Activated CD4-positive, alpha-beta T cell treated with anti-CD3 and anti-CD28 coated beads, Interleukin-2, Interleukin-4, amounts not matched to agents 100 ng/mL and 50 ng/mL, durations not matched to agents 16 hours and 8 hours (primary cell): ENCODE measurements around the gene PHF23.

Source experiments
- DNase-seq: peaks from one replicate; pipeline ENCODE4 v3.0.0-alpha.2; 2020; ENCODE audit warnings: low spot score

The PHF23 gene

DNA sequence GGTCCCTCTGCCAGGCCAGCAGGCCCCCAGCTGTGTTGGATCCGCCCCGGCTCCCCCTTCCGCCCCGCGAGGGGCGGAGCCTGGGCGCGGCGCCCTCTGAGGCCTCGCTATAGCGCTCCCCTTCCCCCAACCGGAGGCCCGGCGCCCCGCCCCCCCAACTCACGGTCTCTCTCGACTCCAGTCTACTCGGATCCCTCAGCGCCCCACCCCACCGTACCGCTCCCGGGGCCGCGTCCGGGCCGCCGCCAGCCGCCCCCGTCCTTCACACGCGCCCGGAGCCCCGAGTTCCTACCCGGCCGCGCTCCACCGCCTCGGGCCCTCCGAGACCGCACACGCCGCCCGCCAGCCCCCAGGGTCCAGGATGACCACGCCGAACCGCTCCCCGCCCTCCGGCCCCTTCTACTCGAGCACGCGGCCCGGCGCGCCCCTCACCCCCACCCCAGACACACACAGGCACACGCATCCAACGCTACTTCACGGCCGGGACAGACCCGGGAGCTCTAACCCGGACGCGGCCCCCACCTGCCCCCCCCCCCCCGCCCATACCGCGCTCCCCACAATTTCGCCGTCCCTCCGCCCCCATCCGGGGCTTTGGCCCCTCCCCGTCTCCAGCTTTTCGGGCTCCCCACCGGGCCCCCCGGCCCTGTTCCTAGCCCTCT lies 1.4 kb downstream of the PHF23 start:
- DNase-seq: peak; percentile 85

GRCh38 chr17:7237266-7237760 lies 1.9 kb downstream of the PHF23 start:
- DNase-seq: no peak

- DNase-seq: no peak
Observed at GRCh38 chr17:7236808-7237207, 2.4 kb downstream of the PHF23 start.

GRCh38 chr17:7235693-7236665 lies 3.3 kb downstream of the PHF23 start:
- no peak for DNase-seq

GRCh38 chr17:7234083-7234951 lies 4.9 kb downstream of the PHF23 start, which contains the start of gene DVL2:
Gene DVL2, minus strand, starts transcription at chr17:7234517. Its CDS starts 255 bp downstream, at chr17:7234262.
- peak; percentile 96 for DNase-seq

DNA sequence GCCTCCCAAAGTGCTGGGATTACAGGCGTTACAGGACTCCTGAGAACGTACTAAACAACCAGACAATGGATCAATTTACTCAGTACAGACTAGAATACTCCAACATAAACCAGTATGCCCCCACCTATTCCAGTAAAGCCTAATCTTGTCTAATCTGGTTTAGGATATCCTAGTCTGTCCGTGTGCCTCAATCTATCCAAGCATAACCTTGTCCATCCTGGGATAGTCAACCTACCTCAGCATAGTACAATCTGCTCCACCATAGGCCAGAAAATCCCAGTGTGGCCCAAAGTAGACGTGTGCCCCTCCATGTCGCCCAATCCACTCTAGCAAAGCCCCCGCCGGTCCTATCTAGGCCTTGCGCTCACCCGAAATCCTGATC lies 5.6 kb downstream of the PHF23 start:
- DNase-seq: no peak

DNA sequence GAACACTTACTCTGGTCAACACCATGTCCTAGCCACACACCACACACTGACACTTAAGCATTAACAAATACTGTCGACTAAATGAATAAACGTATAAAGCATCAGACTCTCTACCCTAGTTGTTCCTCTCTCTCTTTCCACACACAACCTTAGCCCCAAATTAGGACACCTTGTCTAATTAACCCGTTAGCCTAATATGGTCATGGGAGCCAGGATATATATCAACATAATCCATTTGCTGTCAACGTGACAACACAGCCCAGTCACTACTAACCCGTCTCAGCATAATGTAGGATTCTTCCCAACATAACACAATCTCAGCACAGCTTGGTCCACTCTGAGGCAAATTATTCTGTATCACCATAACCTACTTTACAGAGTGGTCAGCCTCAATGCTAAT lies 7.1 kb downstream of the PHF23 start:
- DNase-seq: no peak

DNA sequence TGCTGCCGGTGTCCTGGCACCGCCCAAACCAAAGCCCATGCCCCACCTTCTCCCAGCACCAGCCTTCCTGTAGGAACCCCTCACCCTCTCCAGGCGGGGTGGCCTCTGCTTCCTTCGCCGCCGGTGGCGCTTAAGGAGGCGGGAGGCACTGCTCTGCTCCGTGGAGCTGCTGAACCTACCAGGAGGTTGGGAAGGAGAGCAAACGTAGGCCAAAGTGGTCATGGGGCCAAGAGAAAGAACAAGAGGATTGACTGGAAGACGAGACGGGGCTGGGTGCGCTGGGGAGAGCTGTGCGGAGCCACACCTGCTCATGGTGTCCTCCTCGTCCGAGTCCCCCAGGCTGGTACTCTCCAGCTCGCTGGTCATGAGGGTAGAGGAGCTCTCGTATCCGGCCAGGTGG lies 9.8 kb downstream of the PHF23 start:
- no peak for DNase-seq

- no peak for DNase-seq
Observed at GRCh38 chr17:7228920-7229319, 10.3 kb downstream of the PHF23 start.

DNA sequence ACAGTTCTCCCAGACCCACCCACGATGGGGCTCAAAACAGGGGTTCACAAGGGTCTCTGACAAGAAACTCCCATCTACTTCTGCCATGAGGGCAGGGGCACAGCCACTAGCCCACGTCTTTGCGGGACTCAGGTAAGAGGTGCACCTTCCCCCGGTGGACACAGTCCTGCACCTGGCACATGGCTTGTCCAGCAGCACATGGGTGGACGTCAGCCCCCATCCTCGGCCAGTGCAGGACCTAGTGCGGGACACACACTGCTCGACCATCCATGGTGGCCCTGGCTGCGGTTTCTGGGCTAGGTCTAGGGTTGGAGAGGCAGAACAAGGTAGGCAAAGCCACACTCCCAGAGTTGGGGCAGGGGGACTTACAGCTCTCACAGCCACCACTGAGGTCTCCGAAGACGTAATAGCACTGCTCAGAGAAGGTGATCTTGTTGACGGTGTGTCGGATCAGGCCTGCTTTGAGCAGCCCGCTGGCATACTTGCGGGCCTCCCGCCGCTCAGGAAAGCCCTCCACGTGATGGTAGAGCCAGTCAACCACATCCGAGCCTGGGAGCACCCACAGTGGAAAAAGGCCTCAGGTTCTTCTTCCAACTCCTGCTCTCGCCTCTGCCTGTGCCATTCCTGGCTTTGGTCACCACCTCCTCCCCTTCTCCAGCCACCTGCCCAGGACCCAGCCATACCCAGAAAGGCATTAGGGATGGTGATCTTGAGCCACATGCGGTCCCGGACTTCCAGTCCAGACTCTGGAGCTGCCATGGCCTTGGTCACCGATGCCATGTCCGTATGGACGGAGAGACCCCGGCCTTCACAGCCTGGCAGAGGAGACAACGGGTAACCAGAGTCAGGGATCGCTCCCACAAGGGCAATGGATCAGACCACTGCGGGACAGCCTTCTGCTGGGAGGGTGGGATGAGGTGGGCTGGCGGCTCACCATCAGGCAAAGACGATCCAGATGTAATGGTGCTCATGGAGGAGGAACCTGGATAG lies 12.2 kb downstream of the PHF23 start:
- DNase-seq: no peak

DNA sequence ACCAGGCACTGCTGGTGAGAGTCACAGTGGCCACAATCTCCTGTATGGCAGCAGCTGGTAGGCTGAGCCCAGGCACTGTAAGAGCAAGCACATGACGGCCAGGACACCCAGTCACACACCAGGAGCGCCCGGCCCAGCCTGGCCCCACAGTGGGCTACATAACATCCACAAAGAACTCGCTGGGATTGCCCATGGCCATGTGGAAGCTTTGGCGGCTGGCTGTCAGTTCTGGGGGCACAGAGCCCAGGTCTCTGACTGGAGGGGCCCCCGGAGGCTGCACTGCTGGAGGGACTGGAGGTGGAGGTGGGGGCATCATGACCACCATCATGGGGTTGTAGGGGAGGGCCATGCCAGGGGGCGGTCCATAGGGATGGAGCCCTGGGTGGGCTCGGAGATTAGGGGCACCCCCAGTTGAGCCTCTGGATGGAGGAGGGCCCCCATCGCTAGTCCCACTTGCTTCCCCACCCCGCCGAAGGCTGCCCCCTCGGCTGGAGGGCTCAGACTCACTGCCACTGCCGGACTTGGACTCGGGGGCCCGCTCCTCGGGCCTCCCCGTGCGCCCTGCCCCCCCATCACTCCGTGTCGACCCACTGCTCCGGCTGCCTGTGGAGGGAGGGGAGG lies 13.4 kb downstream of the PHF23 start:
- no peak for DNase-seq

GRCh38 chr17:7224661-7225111 lies 14.6 kb downstream of the PHF23 start:
- DNase-seq: no peak

DNA sequence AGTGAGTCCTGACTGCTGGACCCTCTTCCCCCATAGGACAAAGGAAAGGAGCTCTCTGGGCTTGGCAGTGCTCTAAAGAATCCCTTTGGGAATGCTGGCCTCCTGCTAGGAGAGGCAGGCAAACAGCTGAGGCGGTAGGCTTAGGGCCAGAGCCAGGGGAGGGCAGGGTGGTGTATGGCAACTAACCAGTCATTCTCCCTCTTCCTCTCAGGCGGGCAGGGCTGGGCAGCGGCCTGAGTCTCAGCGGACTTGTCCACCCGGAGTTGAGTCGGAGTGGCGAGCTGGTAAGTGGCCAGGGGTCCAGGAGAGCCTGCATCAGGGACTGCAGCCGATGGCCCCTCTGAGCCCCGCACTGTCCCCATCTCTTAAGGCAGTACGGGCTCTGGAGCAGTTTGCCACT lies 15.1 kb downstream of the PHF23 start:
- no peak for DNase-seq

DNA sequence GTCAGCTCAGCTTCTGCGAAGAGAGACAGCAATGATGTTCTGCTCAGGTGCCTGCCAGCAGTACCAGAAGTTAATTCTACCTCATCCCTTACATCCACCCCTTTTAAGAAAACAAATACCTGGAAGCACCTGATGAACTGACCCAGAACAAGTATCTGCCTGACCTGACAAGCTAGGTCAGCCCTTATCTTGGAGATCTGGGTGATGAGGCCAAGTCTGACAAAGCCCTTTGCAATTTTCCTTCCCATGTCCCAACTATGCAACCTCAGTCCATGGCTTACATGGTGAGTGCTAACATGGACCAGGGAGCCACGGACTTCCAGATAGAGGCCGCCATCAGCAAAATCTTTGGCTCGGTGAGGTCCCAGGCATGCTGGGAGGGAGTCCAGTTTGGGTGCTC lies 15.9 kb downstream of the PHF23 start:
- DNase-seq: no peak

GRCh38 chr17:7222972-7223292 lies 16.3 kb downstream of the PHF23 start:
- no peak for DNase-seq

- DNase-seq: no peak
Observed at GRCh38 chr17:7222093-7222971, 16.9 kb downstream of the PHF23 start.

- no peak for DNase-seq
Observed at GRCh38 chr17:7221278-7222092, 17.8 kb downstream of the PHF23 start.

DNA sequence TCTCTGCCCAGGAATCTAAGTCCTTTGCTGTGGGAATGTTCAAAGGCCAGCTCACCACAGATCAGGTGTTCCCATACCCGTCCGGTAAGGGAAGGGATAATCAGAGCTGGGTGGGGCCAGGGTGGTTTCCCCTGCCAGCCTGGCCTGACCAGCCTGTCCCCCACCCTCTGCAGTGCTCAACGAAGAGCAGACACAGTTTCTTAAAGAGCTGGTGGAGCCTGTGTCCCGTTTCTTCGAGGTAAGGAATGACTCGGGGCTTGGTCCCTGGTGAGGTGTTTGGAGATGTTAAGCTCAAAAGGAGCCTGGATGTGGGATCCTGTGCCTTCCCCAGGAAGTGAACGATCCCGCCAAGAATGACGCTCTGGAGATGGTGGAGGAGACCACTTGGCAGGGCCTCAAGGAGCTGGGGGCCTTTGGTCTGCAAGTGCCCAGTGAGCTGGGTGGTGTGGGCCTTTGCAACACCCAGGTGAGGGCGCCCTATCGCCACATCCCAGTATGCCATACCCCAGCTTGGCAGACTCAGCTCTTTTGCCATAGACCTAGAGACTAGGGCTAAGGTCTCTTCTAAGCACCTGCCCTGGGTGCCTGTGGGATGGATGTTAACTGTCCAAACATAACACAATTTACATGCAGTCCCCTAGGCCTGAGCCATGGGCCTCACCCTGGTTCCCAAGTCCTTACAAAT lies 18.5 kb downstream of the PHF23 start:
- DNase-seq: peak; percentile 67
